Esophagus squamous epithelium (tissue), 5 donors: Measurements from ENCODE around the gene NT5DC1. TPM values are rescaled to one million over a fixed set of nuclear protein-coding genes. Genes with fewer than 3 reads are reported as not detected.

ENCODE experiments used
- DNase-seq: peaks from one replicate; lab custom pipeline; 2025; lab: John Stamatoyannopoulos, UW
- H3K27ac ChIP-seq, 4 donors: fragments of 200-600 bp; sonication (generic); one replicate each; pipeline ENCODE4 v1.5.1; 2016 to 2019; ENCODE audit warnings: mild to moderate bottlenecking in 1 of 4
- H3K27me3 ChIP-seq, 4 donors: fragments of 200-600 bp; sonication (generic); 1 replicate in 3 of 4; 2 replicates in 1 of 4; pipeline versions ENCODE4 v1.5.1 to v1.6.0; 2017 to 2021; ENCODE audit warnings: antibody characterized with exemption in 1 of 4
- H3K36me3 ChIP-seq, 3 donors: fragments of 200-600 bp; sonication (generic); one replicate each; pipeline ENCODE4 v1.5.1; 2016 to 2019
- H3K4me1 ChIP-seq, 3 donors: fragments of 200-600 bp; sonication (generic); one replicate each; pipeline ENCODE4 v1.5.1; 2017 to 2019
- H3K4me3 ChIP-seq, 4 donors: fragments of 200-600 bp; sonication (generic); 1 replicate in 3 of 4; 2 replicates in 1 of 4; pipeline ENCODE4 v1.5.1; 2016 to 2019; ENCODE audit warnings: mild to moderate bottlenecking in 2 of 4, moderate library complexity in 1 of 4
- H3K9me3 ChIP-seq, 3 donors: fragments of 200-600 bp; sonication (generic); one replicate each; pipeline ENCODE4 v1.5.1; 2016 to 2019
- POLR2A ChIP-seq, 4 donors: fragments of 450-650 bp; IDR thresholded peaks; one replicate each; pipeline ENCODE4 v1.6.1; 2017; ENCODE audit warnings: antibody characterized with exemption in 4 of 4, mild to moderate bottlenecking in 4 of 4, moderate library complexity in 3 of 4
- WGBS, 2 donors: methylation state at CpG; one replicate each; pipeline ENCODE4 v1.1.5; 2018; 5-methylcytosine and 5-hydroxymethylcytosine counted together
- intact Hi-C: fragments of 100-400 bp; cut with DNase I; formaldehyde crosslinking; loops from one replicate; pipeline ENCODE4 v1.15.0; 2022
- total RNA-seq, 4 donors: library from RNA; depleted of rRNA; stranded (reverse); fragments of >200 nt; gene quantifications; one replicate each; pipeline ENCODE4 v1.1.0, GENCODE V29; 2016
- TF ChIP-seq, protein P1 (sequence below), 6 experiments: fragments of 450-650 bp in 4 of 6; fragments of 200-600 bp in 2 of 6; sonication (generic) in 2 of 6; IDR thresholded peaks; one replicate each; pipeline ENCODE4 v1.5.1; 2016 to 2019; ENCODE audit warnings: antibody characterized with exemption in 6 of 6, mild to moderate bottlenecking in 4 of 6, moderate library complexity in 4 of 6
- donor health status: DM: yes; HTN: yes; CAD: no.

Gene NT5DC1
- total RNA-seq = 10 to 100 TPM in 1 of 4 donors, 1 to 10 TPM in 3; 6.3 to 11.7 (median 8.3) TPM

DNA sequence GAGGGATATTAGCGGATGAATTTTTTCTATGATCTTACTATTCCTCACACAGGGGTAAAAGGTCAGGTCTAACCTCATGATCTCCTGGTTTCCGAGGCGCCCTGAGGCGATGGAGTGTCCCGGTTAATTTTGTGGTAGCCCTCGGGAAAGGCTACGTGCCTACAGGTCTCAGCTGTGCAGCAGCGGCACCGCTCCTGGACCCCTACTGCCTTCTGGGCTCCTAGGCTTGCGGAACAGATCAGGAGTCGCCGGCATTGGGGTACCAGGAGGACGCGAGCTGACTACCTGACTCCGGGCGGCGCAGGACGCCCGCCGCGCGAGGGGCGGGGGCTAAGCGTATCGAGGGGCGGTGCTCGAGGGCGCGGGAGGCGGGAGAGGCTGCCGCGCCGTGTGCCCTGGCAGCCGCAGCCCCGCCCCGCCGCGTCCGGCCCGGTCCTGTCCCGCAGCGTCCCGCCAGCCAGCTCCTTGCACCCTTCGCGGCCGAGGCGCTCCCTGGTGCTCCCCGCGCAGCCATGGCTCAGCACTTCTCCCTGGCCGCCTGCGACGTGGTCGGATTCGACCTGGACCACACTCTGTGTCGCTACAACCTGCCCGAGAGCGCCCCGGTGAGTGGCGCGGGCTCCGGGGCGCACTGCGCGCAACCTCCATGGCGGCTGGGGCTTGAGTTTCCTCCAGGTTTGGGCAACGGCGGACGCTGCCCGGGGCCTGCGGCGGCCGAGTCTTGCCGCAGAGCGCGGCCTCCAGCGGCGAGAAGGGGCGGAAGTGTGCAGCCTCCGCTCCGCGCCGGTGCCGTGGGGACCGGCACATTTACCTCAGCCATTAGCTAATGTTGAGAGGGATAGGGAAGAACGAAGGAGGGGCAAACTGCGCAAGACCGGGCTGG lies at the start of gene NT5DC1:
Gene NT5DC1 (plus strand): TSS at position 435 of the 883 bp plus-strand sequence. CDS start 78 bp downstream, at position 513.
- Histone ChIP-seq H3K36me3 (peaks cover 0 to 4% (median 0%) of the 10 kb centered on the region in 3 donors), H3K27ac (peak within 1 kb of the TSS; percentile 93 to 98 (median 96)), H3K9me3 (peaks cover 0 to 9% (median 8%) of the 10 kb centered on the region in 3 donors), H3K4me3 (peak within 1 kb of the TSS; percentile 77 to 91 (median 86)), H3K4me1 (peaks cover 7 to 52% (median 17%) of the 10 kb centered on the region in 3 donors), H3K27me3 (no peaks in the 10 kb centered on the region)
- 0 to 7% methylated on average over 3 to 43 of the region's 87 CpGs for WGBS, 2 donors
- TF ChIP-seq, protein P1, sequence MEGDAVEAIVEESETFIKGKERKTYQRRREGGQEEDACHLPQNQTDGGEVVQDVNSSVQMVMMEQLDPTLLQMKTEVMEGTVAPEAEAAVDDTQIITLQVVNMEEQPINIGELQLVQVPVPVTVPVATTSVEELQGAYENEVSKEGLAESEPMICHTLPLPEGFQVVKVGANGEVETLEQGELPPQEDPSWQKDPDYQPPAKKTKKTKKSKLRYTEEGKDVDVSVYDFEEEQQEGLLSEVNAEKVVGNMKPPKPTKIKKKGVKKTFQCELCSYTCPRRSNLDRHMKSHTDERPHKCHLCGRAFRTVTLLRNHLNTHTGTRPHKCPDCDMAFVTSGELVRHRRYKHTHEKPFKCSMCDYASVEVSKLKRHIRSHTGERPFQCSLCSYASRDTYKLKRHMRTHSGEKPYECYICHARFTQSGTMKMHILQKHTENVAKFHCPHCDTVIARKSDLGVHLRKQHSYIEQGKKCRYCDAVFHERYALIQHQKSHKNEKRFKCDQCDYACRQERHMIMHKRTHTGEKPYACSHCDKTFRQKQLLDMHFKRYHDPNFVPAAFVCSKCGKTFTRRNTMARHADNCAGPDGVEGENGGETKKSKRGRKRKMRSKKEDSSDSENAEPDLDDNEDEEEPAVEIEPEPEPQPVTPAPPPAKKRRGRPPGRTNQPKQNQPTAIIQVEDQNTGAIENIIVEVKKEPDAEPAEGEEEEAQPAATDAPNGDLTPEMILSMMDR (IDR thresholded peaks at IDR 0.05) = peak in 5 of 6 experiments; percentile 21 to 43 (median 27)
- peak in 2 of 4 donors; percentile 62 to 79 for TF ChIP-seq POLR2A (IDR thresholded peaks at IDR 0.05)
- intact Hi-C loops = loop anchor here (5.0 kb wide), 1 partner anchor 88 kb away; no protein-coding TSS in a partner anchor
- peak; percentile 28 for DNase-seq

GRCh38 chr6:116051244-116051643 lies 49.4 kb upstream of the NT5DC1 start:
- DNase-seq = no peak
- H3K9me3 ChIP-seq = peaks cover 0 to 2% (median 0%) of the 10 kb centered on the region in 3 donors
- TF ChIP-seq POLR2A (IDR thresholded peaks at IDR 0.05) = no peak
- TF ChIP-seq, protein P1 (IDR thresholded peaks at IDR 0.05) = no peak
- peaks cover 0 to 18% (median 0%) of the 10 kb centered on the region in 3 donors for H3K4me1 ChIP-seq
- no peak overlapping the region for H3K27ac ChIP-seq
- H3K27me3 ChIP-seq = no peaks in the 10 kb centered on the region
- no peak overlapping the region for H3K4me3 ChIP-seq
- 85 to 91% methylated on average over 3 of the region's 3 CpGs for WGBS, 2 donors
- intact Hi-C loops = no loop called here
- H3K36me3 ChIP-seq = no peaks in the 10 kb centered on the region

GRCh38 chr6:116055513-116055912 lies 45.1 kb upstream of the NT5DC1 start:
- 67 to 75% methylated on average over 1 of the region's 1 CpG for WGBS, 2 donors
- H3K27me3 ChIP-seq = no peaks in the 10 kb centered on the region

GRCh38 chr6:116057766-116058165 lies 42.9 kb upstream of the NT5DC1 start:
- Histone ChIP-seq H3K4me1 (peaks cover 0 to 55% (median 4%) of the 10 kb centered on the region in 3 donors), H3K27me3 (no peaks in the 10 kb centered on the region), H3K27ac (no peak overlapping the region), H3K4me3 (peak overlapping the region in 3 of 4 donors; percentile 15 to 64 (median 24)), H3K9me3 (no peaks in the 10 kb centered on the region), H3K36me3 (no peaks in the 10 kb centered on the region)
- WGBS, 2 donors = 34 to 50% methylated on average over 2 of the region's 2 CpGs
- TF ChIP-seq, protein P1 (IDR thresholded peaks at IDR 0.05) = no peak
- TF ChIP-seq POLR2A (IDR thresholded peaks at IDR 0.05) = no peak
- no peak for DNase-seq
- intact Hi-C loops = no loop called here

More at GRCh38 chr6:116055513-116055912, 45.1 kb upstream of the NT5DC1 start:
- no peak for DNase-seq
- TF ChIP-seq, protein P1 (IDR thresholded peaks at IDR 0.05) = no peak
- TF ChIP-seq POLR2A (IDR thresholded peaks at IDR 0.05) = no peak
- peak overlapping the region in 1 of 4 donors; percentile 42 for H3K27ac ChIP-seq
- peaks cover 0 to 44% (median 0%) of the 10 kb centered on the region in 3 donors for H3K4me1 ChIP-seq
- no peak overlapping the region for H3K4me3 ChIP-seq
- intact Hi-C loops = no loop called here
- no peaks in the 10 kb centered on the region for H3K36me3 ChIP-seq
- H3K9me3 ChIP-seq = no peaks in the 10 kb centered on the region
